Glutamatergic neuron (in vitro differentiated cells): Measurements from ENCODE around the gene STPG3. TPM values are rescaled to one million over a fixed set of nuclear protein-coding genes. Genes with fewer than 3 reads are reported as not detected.

Experiments used
- DNase-seq: peaks from one replicate; pipeline ENCODE4 v3.0.0; 2022
- H3K27ac Mint-ChIP-seq: one replicate; pipeline ENCODE4 v1.8.0; 2020; ENCODE audit warnings: mild to moderate bottlenecking, mixed read lengths, inconsistent platforms; ENCODE audit not compliant: unreplicated experiment
- H3K27me3 Mint-ChIP-seq: one replicate; pipeline ENCODE4 v1.8.0; 2020; ENCODE audit warnings: mild to moderate bottlenecking, moderate library complexity, mixed read lengths, inconsistent platforms; ENCODE audit not compliant: unreplicated experiment
- H3K36me3 Mint-ChIP-seq: one replicate; pipeline ENCODE4 v1.8.0; 2020; ENCODE audit warnings: mild to moderate bottlenecking, mixed read lengths, inconsistent platforms; ENCODE audit not compliant: unreplicated experiment
- H3K4me1 Mint-ChIP-seq: one replicate; pipeline ENCODE4 v1.8.0; 2020; ENCODE audit warnings: mild to moderate bottlenecking, low read depth, mixed read lengths, inconsistent platforms; ENCODE audit not compliant: unreplicated experiment
- H3K4me3 Mint-ChIP-seq: one replicate; pipeline ENCODE4 v1.8.0; 2020; ENCODE audit warnings: mild to moderate bottlenecking, mixed read lengths, inconsistent platforms; ENCODE audit not compliant: unreplicated experiment
- H3K9me3 Mint-ChIP-seq: one replicate; pipeline ENCODE4 v1.8.0; 2020; ENCODE audit warnings: mild to moderate bottlenecking, moderate library complexity, mixed read lengths, inconsistent platforms; ENCODE audit not compliant: unreplicated experiment
- total RNA-seq: library from RNA; stranded (reverse); fragmentation: NEBNext Ultra II Directional; extraction: Animal tissue kit (Norgen Biotek cat#: 25700); gene quantifications from one replicate; pipeline ENCODE4 v1.2.1, GENCODE V29; 2021; ENCODE audit not compliant: unreplicated experiment
- TF ChIP-seq, protein P1 (sequence below): fragments of 200-600 bp; sonication (generic); IDR thresholded peaks from one replicate; pipeline ENCODE4 v1.5.0; 2021; ENCODE audit not compliant: partially characterized antibody, unreplicated experiment

STPG3 gene
- total RNA-seq, 1 donor from 2014 or later = not detected

DNA sequence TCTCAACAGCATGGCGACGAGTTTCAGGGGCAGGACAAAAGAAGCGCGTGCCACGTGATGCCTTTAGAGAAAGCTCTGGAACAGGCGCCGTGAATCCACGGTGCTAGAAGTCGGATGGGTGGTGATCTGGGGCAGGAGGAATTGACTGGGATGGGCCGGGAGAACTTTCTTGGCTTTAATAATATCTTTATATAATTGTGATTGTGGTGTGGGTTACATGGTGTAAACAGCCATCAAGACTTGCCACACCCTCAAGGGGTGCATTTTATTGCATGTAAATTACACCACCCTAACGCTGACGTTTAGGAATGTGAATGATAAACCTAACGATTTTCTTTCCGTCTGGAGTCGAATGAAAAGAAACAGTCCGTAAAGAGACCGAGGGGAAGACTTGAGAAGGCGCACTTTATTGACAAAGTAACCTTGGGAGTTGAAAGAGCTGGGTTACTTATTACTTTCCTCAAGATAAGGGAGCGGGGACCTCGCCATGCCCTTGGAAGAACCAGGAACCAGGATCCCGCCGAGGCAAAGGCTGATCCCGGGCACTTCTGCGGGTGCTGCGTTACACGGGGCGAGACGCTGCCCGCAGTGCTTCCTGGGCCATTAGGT is 42.5 kb downstream of the STPG3 start:
- H3K27ac Mint-ChIP-seq = no peak overlapping the region
- H3K36me3 Mint-ChIP-seq = no peaks in the 10 kb centered on the region
- TF ChIP-seq, protein P1, sequence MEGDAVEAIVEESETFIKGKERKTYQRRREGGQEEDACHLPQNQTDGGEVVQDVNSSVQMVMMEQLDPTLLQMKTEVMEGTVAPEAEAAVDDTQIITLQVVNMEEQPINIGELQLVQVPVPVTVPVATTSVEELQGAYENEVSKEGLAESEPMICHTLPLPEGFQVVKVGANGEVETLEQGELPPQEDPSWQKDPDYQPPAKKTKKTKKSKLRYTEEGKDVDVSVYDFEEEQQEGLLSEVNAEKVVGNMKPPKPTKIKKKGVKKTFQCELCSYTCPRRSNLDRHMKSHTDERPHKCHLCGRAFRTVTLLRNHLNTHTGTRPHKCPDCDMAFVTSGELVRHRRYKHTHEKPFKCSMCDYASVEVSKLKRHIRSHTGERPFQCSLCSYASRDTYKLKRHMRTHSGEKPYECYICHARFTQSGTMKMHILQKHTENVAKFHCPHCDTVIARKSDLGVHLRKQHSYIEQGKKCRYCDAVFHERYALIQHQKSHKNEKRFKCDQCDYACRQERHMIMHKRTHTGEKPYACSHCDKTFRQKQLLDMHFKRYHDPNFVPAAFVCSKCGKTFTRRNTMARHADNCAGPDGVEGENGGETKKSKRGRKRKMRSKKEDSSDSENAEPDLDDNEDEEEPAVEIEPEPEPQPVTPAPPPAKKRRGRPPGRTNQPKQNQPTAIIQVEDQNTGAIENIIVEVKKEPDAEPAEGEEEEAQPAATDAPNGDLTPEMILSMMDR = no peak
- peaks cover 4% of the 10 kb centered on the region for H3K4me1 Mint-ChIP-seq
- peaks cover 4% of the 10 kb centered on the region for H3K9me3 Mint-ChIP-seq
- H3K4me3 Mint-ChIP-seq = no peak overlapping the region
- no peak for DNase-seq
- peaks cover 2% of the 10 kb centered on the region for H3K27me3 Mint-ChIP-seq

DNA sequence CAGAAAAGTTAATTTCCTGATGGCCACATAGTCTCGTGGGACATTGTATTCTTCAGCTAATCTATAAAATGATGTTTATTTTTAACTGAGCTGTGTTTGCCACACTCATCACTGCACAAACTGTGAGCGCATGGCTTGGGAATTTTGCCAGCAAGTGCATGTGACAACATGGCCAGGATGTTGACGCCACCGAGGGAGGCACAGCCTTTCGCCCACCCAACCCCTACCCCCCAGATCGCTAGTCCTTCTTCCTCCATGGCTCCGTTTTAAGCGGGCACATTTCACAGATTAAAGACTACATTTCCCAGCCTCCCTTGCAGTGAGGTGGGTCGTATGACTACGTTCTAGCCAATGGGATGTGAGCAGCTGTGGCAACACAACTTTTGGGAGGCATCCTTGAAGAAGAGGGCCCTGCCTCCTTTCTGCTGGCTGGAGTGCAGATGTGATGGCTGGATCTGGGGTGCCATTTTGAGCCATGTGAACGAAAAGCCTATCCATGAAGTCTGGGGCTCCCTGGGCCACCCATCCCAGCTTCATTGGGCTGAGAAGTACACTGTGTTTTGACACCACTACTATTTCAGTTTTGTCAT is 43.1 kb downstream of the STPG3 start:
- H3K27me3 Mint-ChIP-seq = peaks cover 2% of the 10 kb centered on the region
- no peak for DNase-seq
- peaks cover 4% of the 10 kb centered on the region for H3K9me3 Mint-ChIP-seq
- H3K4me1 Mint-ChIP-seq = peaks cover 7% of the 10 kb centered on the region
- no peaks in the 10 kb centered on the region for H3K36me3 Mint-ChIP-seq
- H3K27ac Mint-ChIP-seq = no peak overlapping the region
- TF ChIP-seq, protein P1 = no peak
- H3K4me3 Mint-ChIP-seq = peak overlapping the region; percentile 35

DNA sequence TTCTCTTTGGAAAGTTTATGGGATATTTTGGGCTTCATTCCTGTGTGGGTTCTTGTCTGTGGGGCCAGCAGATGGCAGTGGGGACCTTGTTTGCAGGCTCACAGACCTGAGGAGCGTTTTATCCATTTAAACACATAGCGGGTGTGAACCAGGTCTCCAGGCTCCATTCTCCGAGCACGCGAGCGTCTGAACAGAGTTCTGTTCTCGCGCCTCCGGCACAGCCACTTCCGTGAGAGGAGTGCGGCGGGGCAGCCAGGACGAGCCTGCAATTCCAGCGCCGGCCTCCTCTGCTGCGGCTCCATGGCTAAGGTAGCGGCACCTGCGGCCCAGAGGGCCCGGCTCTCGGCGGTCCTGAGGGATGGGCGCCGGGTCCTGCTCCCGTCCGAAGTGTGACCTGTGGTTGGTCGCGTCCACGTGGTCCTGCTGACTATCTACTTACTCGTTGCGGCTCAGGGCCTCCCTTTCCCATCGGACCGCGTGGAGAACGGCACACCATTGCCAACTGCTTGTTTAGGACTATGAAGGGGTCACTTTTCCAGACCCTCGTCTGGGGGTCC is 43.7 kb downstream of the STPG3 start:
- no peaks in the 10 kb centered on the region for H3K36me3 Mint-ChIP-seq
- TF ChIP-seq, protein P1 = no peak
- no peak overlapping the region for H3K27ac Mint-ChIP-seq
- peaks cover 4% of the 10 kb centered on the region for H3K9me3 Mint-ChIP-seq
- H3K4me1 Mint-ChIP-seq = peaks cover 9% of the 10 kb centered on the region
- peak overlapping the region; percentile 35 for H3K4me3 Mint-ChIP-seq
- H3K27me3 Mint-ChIP-seq = peaks cover 2% of the 10 kb centered on the region
- DNase-seq = peak; percentile 41

GRCh38 chr9:137295238-137295811 is 44.2 kb downstream of the STPG3 start:
- DNase-seq = peak; percentile 71

More at GRCh38 chr9:137295238-137295811, 44.2 kb downstream of the STPG3 start:
- Mint-ChIP-seq H3K36me3 (no peaks in the 10 kb centered on the region), H3K4me3 (no peak overlapping the region), H3K4me1 (peaks cover 13% of the 10 kb centered on the region), H3K27me3 (peaks cover 5% of the 10 kb centered on the region), H3K9me3 (peaks cover 5% of the 10 kb centered on the region), H3K27ac (no peak overlapping the region)
- TF ChIP-seq, protein P1 = peak; percentile 69
